GM12873 (cell line): ENCODE results near the gene IL10RA.

ENCODE experiments used
- CTCF ChIP-seq: IDR thresholded peaks from 2 replicates; pipeline ENCODE4 v1.5.1; 2012; ENCODE audit warnings: low read depth, mild to moderate bottlenecking, moderate library complexity, low read length, control low read depth; ENCODE audit not compliant: insufficient read depth; ENCODE audit errors: missing control alignments

IL10RA gene

DNA sequence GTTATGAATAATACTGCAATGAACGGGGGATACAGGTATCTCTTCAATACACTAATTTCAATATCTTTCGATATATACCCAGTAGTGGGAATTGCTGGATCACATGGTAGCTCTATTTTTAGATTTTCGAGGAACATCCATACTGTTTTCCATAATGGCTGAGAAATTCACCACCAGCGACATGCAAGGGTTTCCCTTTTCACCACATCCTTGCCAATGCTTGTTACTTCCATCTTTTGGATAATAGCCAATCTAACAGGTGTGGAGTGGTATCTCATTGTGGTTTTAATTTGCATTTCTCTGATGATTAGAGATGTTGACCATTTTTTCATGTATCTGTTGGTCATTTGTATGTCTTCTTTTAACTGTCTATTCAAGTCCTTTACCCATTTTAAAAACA, 5.9 kb downstream of the IL10RA start:
- no peak for TF ChIP-seq CTCF

GRCh38 chr11:117992620-117993019, 6.4 kb downstream of the IL10RA start:
- TF ChIP-seq CTCF: no peak

GRCh38 chr11:117993988-117994745, 8.0 kb downstream of the IL10RA start:
- no peak for TF ChIP-seq CTCF

DNA sequence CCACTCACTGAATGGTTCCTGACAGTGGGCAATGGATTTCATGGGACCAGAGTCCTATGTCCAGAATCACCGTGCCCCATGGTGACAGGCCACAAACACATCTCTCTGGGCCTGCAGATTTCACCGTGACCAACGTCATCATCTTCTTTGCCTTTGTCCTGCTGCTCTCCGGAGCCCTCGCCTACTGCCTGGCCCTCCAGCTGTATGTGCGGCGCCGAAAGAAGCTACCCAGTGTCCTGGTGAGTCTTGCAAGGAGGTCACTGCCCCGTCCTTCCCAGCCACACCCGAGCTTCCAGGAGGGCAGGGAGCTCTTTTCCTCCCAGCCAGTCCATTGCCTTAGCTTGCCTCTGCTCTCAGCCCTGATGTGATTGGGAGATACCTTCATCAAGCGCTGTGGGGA, 9.3 kb downstream of the IL10RA start:
- no peak for TF ChIP-seq CTCF

GRCh38 chr11:117996058-117996457, 9.9 kb downstream of the IL10RA start:
- TF ChIP-seq CTCF: no peak

DNA sequence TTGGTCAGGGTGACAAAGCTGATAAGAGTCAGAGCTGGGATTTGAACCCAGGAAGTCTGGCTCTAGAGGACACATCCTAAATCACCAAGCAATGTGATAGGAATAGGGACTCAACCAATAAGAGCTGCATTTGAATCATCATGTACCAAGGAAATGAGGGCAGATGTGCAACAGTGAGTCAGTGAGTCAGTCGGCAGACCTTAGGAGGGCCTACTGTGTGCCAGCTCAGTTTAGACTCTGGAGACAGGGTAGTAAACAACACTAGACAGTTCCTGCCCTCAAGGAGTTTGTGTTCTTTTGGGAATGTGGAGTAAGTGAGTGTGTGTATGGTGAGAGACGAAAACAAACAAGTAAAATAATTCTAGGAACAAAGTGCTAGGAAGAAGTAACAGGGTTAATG, 11.2 kb downstream of the IL10RA start:
- TF ChIP-seq CTCF: no peak

DNA sequence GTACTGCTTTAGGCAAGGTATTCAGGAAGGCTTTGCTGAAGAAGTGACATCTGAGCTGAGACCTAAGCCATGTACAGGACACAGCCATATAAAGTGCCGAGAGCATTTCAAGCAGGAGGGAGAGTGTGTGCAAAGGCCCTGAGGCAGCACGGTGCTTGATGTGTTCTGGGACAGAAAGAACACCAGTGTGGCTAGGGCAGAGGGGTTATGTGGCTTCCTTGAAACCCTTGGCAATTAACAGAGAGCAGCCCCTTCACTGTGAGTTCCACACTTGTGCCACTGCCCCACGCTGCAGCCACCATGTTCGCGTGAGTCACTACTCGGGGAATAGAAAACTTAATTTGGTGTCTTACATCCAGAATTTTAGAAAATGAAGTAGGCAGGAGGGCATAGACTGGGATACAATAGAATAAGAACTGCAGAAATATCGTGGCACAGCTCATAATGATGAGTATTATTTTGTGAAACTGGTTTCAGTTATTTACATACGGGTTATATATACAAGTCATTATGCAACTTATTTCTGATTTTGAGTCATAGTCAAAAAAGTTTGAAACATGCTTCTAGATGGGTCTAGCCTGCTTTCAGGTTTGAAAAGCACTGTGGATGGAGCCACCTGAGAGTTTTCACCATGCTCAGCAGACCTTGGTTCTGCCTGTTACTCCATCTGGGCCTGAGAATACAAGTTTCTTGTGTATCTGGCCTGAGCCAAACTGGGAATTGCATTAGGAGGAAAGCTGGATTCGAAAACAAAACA, 11.8 kb downstream of the IL10RA start:
- no peak for TF ChIP-seq CTCF
